Thymus (tissue), 11 donors: ENCODE results near the gene MOSPD2. TPM values are rescaled to one million over a fixed set of nuclear protein-coding genes. Genes with fewer than 3 reads are reported as not detected.

Experiments used
- DNase-seq, 9 donors: peaks; one replicate each; pipeline ENCODE4 v3.0.0-alpha.2; 2013; ENCODE audit warnings: low spot score in 9 of 9, low read depth in 6 of 9, missing footprints in 1 of 9
- H3K27ac ChIP-seq, 2 donors: one replicate each; pipeline ENCODE4 v1.5.1; 2013; ENCODE audit warnings: control low read depth in 1 of 2, low read depth in 1 of 2, low read length in 1 of 2, mild to moderate bottlenecking in 1 of 2, moderate library complexity in 1 of 2
- H3K27me3 ChIP-seq, 2 donors: one replicate each; pipeline ENCODE4 v1.5.1; 2013; ENCODE audit warnings: low read length in 1 of 2; ENCODE audit not compliant: control insufficient read depth in 2 of 2, insufficient read depth in 1 of 2
- H3K36me3 ChIP-seq, 2 donors: one replicate each; pipeline ENCODE4 v1.5.1; 2013; ENCODE audit warnings: low read length in 1 of 2, mild to moderate bottlenecking in 1 of 2, moderate library complexity in 1 of 2; ENCODE audit not compliant: control insufficient read depth in 2 of 2, insufficient read depth in 2 of 2
- H3K4me1 ChIP-seq, 2 donors: one replicate each; pipeline ENCODE4 v1.5.1; 2013; ENCODE audit warnings: low read length in 2 of 2; ENCODE audit not compliant: control insufficient read depth in 2 of 2, insufficient read depth in 2 of 2
- H3K4me3 ChIP-seq, 2 donors: one replicate each; pipeline ENCODE4 v1.5.1; 2013; ENCODE audit warnings: low read length in 2 of 2, control low read depth in 1 of 2, mild to moderate bottlenecking in 1 of 2
- H3K9me3 ChIP-seq, 2 donors: one replicate each; pipeline ENCODE4 v1.5.1; 2013; ENCODE audit warnings: low read length in 1 of 2, mild to moderate bottlenecking in 1 of 2; ENCODE audit not compliant: control insufficient read depth in 2 of 2, insufficient read depth in 1 of 2
- WGBS: extraction: QIAGEN DNeasy Blood & Tissue Kit; methylation state at CpG from one replicate; pipeline ENCODE4 v1.1.7; 2013; 5-methylcytosine and 5-hydroxymethylcytosine counted together
- polyA plus RNA-seq: library from polyadenylated mRNA; stranded (reverse); fragments of 200-250 nt; gene quantifications from one replicate; pipeline ENCODE4 v1.2.3, GENCODE V29; 2013
- total RNA-seq: library from RNA; stranded (reverse); fragments of 120-200 nt; gene quantifications from one replicate; pipeline ENCODE4 v1.2.4, GENCODE V29; 2013
- donor health status: healthy.

Gene MOSPD2
- total and polyA plus RNA-seq, 2 donors, result 6.5 to 8.4 TPM

GRCh38 chrX:14941301-14941700 lies 68.1 kb downstream of the MOSPD2 start:
- Histone ChIP-seq H3K9me3 (no peaks in the 10 kb centered on the region), H3K27ac (no peak overlapping the region), H3K4me1 (no peaks in the 10 kb centered on the region), H3K27me3 (no peaks in the 10 kb centered on the region), H3K4me3 (no peak overlapping the region), H3K36me3 (no peaks in the 10 kb centered on the region)
- 77% methylated on average over 3 of the region's 3 CpGs for WGBS
- DNase-seq, result no peak

GRCh38 chrX:14942341-14942740 lies 69.1 kb downstream of the MOSPD2 start:
- no peaks in the 10 kb centered on the region for H3K27me3 ChIP-seq
- H3K36me3 ChIP-seq, result no peaks in the 10 kb centered on the region
- H3K9me3 ChIP-seq, result no peaks in the 10 kb centered on the region
- no peaks in the 10 kb centered on the region for H3K4me1 ChIP-seq
- H3K27ac ChIP-seq, result no peak overlapping the region
- WGBS, result 96% methylated on average over 3 of the region's 3 CpGs
- H3K4me3 ChIP-seq, result no peak overlapping the region
- DNase-seq, result no peak

GRCh38 chrX:14943962-14944361 lies 70.7 kb downstream of the MOSPD2 start:
- H3K27me3 ChIP-seq, result no peaks in the 10 kb centered on the region
- no peak overlapping the region for H3K27ac ChIP-seq
- H3K4me1 ChIP-seq, result no peaks in the 10 kb centered on the region
- no peaks in the 10 kb centered on the region for H3K36me3 ChIP-seq
- no peak overlapping the region for H3K4me3 ChIP-seq
- 95% methylated on average over 2 of the region's 2 CpGs for WGBS
- no peak for DNase-seq
- no peaks in the 10 kb centered on the region for H3K9me3 ChIP-seq

- no peaks in the 10 kb centered on the region for H3K9me3 ChIP-seq
- H3K36me3 ChIP-seq, result no peaks in the 10 kb centered on the region
- no peak overlapping the region for H3K27ac ChIP-seq
- no peaks in the 10 kb centered on the region for H3K4me1 ChIP-seq
- WGBS, result 92% methylated on average over 5 of the region's 5 CpGs
- H3K27me3 ChIP-seq, result no peaks in the 10 kb centered on the region
- no peak overlapping the region for H3K4me3 ChIP-seq
- DNase-seq, result no peak
Measured at GRCh38 chrX:14946606-14947155, 73.5 kb downstream of the MOSPD2 start.

- Histone ChIP-seq H3K4me1 (no peaks in the 10 kb centered on the region), H3K4me3 (no peak overlapping the region)
Measured at GRCh38 chrX:14948691-14949090, 75.5 kb downstream of the MOSPD2 start.

GRCh38 chrX:14956813-14957582 lies 83.8 kb downstream of the MOSPD2 start:
- DNase-seq, result no peak
- no peaks in the 10 kb centered on the region for H3K9me3 ChIP-seq
- H3K4me3 ChIP-seq, result no peak overlapping the region
- H3K27me3 ChIP-seq, result no peaks in the 10 kb centered on the region
- 85% methylated on average over 5 of the region's 5 CpGs for WGBS
- H3K36me3 ChIP-seq, result no peaks in the 10 kb centered on the region
- H3K4me1 ChIP-seq, result no peaks in the 10 kb centered on the region
- H3K27ac ChIP-seq, result no peak overlapping the region

More at GRCh38 chrX:14948691-14949090, 75.5 kb downstream of the MOSPD2 start:
- DNase-seq, result no peak
- H3K9me3 ChIP-seq, result no peaks in the 10 kb centered on the region
- WGBS, result 85% methylated on average over 1 of the region's 1 CpG
- H3K36me3 ChIP-seq, result no peaks in the 10 kb centered on the region
- no peaks in the 10 kb centered on the region for H3K27me3 ChIP-seq
- no peak overlapping the region for H3K27ac ChIP-seq

- Histone ChIP-seq H3K4me3 (no peak overlapping the region), H3K27ac (no peak overlapping the region), H3K4me1 (no peaks in the 10 kb centered on the region), H3K9me3 (no peaks in the 10 kb centered on the region), H3K27me3 (no peaks in the 10 kb centered on the region), H3K36me3 (no peaks in the 10 kb centered on the region)
- 76% methylated on average over 1 of the region's 1 CpG for WGBS
- no peak for DNase-seq
Measured at GRCh38 chrX:14963447-14964236, 90.4 kb downstream of the MOSPD2 start.

- H3K4me3 ChIP-seq, result no peak overlapping the region
Measured at GRCh38 chrX:14964500-14964899, 91.3 kb downstream of the MOSPD2 start.

More at GRCh38 chrX:14964500-14964899, 91.3 kb downstream of the MOSPD2 start:
- no peaks in the 10 kb centered on the region for H3K36me3 ChIP-seq
- no peaks in the 10 kb centered on the region for H3K27me3 ChIP-seq
- H3K27ac ChIP-seq, result no peak overlapping the region
- 85% methylated on average over 2 of the region's 2 CpGs for WGBS
- H3K9me3 ChIP-seq, result no peaks in the 10 kb centered on the region
- DNase-seq, result no peak
- H3K4me1 ChIP-seq, result no peaks in the 10 kb centered on the region
